GM19238 (cell line): ENCODE results near the gene SPAG17.

Source experiments
- DNase-seq: peaks from one replicate; pipeline ENCODE4 v3.0.0; 2011; ENCODE audit warnings: low spot score; ENCODE audit not compliant: insufficient read length

The SPAG17 gene

GRCh38 chr1:118081387-118081786 is 103.6 kb downstream of the SPAG17 start:
- peak; percentile 2 for DNase-seq

- no peak for DNase-seq
Measured at GRCh38 chr1:118077331-118078045, 107.5 kb downstream of the SPAG17 start.

- no peak for DNase-seq
Measured at GRCh38 chr1:118075116-118075515, 109.9 kb downstream of the SPAG17 start.

- no peak for DNase-seq
Measured at GRCh38 chr1:118073648-118074435, 111.2 kb downstream of the SPAG17 start.

GRCh38 chr1:118049981-118050380 is 135.0 kb downstream of the SPAG17 start:
- DNase-seq = no peak

- no peak for DNase-seq
Measured at GRCh38 chr1:118047650-118048224, 137.3 kb downstream of the SPAG17 start.

- no peak for DNase-seq
Measured at GRCh38 chr1:118047006-118047649, 137.9 kb downstream of the SPAG17 start.

GRCh38 chr1:118043624-118044023 is 141.4 kb downstream of the SPAG17 start:
- DNase-seq = no peak

GRCh38 chr1:118042501-118042900 is 142.5 kb downstream of the SPAG17 start:
- DNase-seq = no peak

- no peak for DNase-seq
Measured at GRCh38 chr1:118039170-118039569, 145.9 kb downstream of the SPAG17 start.

- no peak for DNase-seq
Measured at GRCh38 chr1:118032883-118033282, 152.1 kb downstream of the SPAG17 start.

- DNase-seq = no peak
Measured at GRCh38 chr1:118028267-118028666, 156.8 kb downstream of the SPAG17 start.

GRCh38 chr1:118023199-118023598 is 161.8 kb downstream of the SPAG17 start:
- DNase-seq = no peak

GRCh38 chr1:118021668-118022067 is 163.4 kb downstream of the SPAG17 start:
- DNase-seq = no peak

GRCh38 chr1:118018060-118018459 is 167.0 kb downstream of the SPAG17 start:
- DNase-seq = no peak

GRCh38 chr1:118013938-118014337 is 171.1 kb downstream of the SPAG17 start:
- no peak for DNase-seq

- no peak for DNase-seq
Measured at GRCh38 chr1:118013336-118013735, 171.7 kb downstream of the SPAG17 start.

- no peak for DNase-seq
Measured at GRCh38 chr1:118012515-118013124, 172.4 kb downstream of the SPAG17 start.

- no peak for DNase-seq
Measured at GRCh38 chr1:118008011-118008410, 177.0 kb downstream of the SPAG17 start.

GRCh38 chr1:118007391-118007790 is 177.6 kb downstream of the SPAG17 start:
- DNase-seq = no peak

GRCh38 chr1:118004312-118004711 is 180.7 kb downstream of the SPAG17 start:
- DNase-seq = no peak
